Mesangial cell (primary cell): Measurements from ENCODE around the gene RPGR. TPM values are rescaled to one million over a fixed set of nuclear protein-coding genes. Genes with fewer than 3 reads are reported as not detected.

Experiments
- total RNA-seq: library from RNA; depleted of rRNA; stranded (reverse); fragments of >200 nt; gene quantifications from 2 replicates; pipeline ENCODE4 v1.2.3, GENCODE V29; 2015

RPGR gene, protein sequence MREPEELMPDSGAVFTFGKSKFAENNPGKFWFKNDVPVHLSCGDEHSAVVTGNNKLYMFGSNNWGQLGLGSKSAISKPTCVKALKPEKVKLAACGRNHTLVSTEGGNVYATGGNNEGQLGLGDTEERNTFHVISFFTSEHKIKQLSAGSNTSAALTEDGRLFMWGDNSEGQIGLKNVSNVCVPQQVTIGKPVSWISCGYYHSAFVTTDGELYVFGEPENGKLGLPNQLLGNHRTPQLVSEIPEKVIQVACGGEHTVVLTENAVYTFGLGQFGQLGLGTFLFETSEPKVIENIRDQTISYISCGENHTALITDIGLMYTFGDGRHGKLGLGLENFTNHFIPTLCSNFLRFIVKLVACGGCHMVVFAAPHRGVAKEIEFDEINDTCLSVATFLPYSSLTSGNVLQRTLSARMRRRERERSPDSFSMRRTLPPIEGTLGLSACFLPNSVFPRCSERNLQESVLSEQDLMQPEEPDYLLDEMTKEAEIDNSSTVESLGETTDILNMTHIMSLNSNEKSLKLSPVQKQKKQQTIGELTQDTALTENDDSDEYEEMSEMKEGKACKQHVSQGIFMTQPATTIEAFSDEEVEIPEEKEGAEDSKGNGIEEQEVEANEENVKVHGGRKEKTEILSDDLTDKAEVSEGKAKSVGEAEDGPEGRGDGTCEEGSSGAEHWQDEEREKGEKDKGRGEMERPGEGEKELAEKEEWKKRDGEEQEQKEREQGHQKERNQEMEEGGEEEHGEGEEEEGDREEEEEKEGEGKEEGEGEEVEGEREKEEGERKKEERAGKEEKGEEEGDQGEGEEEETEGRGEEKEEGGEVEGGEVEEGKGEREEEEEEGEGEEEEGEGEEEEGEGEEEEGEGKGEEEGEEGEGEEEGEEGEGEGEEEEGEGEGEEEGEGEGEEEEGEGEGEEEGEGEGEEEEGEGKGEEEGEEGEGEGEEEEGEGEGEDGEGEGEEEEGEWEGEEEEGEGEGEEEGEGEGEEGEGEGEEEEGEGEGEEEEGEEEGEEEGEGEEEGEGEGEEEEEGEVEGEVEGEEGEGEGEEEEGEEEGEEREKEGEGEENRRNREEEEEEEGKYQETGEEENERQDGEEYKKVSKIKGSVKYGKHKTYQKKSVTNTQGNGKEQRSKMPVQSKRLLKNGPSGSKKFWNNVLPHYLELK
- total RNA-seq: 1.6 and 2.4 TPM in 2 replicates

DNA sequence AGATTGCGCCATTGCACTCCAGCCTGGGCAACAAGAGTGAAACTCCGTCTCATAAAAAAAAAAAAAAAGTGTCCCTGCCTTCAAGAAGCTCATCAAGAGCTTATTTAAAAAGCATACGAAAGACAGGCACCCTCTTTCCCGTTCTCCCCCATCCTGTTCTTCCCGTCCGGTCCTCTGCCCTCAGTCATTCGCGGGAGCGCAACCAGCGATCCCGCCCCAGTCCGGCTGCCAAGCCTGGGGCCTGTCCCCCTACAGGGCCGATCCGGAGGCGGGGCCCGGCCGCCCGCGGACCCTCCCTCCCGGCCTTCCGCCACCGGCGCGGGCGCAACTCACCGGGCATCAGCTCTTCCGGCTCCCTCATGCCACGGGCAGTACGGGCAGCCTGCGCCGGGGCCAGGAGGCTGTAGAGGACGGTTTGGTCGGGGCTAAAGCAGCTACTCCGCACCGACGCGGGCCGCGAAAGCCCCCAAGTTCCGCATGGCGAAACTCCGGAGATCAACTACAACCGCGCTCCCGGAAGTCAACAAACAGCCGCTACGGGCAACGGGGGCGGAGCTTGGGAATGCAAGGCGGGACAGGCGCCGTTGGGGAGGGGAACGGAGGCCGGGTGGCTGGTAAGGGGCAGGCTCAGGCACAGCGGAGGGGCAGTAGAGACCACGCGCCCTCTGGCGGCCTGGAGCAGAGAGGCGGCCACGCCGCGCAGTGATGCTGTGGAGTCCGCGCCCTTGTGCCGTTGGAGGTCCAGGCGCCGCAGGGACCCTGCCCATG lies at the start of gene RPGR:
TSS of gene RPGR (minus strand) at position 503 of the 768 bp plus-strand sequence. CDS start at position 361, 142 bp downstream.

DNA sequence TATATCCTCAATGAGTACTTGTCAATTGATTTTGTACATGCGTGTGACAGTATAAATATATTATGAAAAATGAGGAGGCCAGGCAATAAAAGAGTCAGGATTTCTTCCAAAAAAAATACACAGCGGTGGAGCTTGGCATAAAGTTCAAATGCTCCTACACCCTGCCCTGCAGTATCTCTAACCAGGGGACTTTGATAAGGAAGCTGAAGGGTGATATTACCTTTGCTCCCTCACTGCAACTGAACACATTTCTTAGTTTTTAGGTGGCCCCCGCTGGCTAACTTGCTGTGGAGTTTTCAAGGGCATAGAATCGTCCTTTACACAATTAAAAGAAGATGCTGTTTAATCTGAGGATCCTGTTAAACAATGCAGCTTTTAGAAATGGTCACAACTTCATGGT lies 25.1 kb upstream of the RPGR start, which contains the start of gene OTC:
TSS of gene OTC (plus strand) at position 243 of the 400 bp plus-strand sequence. CDS start at position 336, 93 bp downstream.

DNA sequence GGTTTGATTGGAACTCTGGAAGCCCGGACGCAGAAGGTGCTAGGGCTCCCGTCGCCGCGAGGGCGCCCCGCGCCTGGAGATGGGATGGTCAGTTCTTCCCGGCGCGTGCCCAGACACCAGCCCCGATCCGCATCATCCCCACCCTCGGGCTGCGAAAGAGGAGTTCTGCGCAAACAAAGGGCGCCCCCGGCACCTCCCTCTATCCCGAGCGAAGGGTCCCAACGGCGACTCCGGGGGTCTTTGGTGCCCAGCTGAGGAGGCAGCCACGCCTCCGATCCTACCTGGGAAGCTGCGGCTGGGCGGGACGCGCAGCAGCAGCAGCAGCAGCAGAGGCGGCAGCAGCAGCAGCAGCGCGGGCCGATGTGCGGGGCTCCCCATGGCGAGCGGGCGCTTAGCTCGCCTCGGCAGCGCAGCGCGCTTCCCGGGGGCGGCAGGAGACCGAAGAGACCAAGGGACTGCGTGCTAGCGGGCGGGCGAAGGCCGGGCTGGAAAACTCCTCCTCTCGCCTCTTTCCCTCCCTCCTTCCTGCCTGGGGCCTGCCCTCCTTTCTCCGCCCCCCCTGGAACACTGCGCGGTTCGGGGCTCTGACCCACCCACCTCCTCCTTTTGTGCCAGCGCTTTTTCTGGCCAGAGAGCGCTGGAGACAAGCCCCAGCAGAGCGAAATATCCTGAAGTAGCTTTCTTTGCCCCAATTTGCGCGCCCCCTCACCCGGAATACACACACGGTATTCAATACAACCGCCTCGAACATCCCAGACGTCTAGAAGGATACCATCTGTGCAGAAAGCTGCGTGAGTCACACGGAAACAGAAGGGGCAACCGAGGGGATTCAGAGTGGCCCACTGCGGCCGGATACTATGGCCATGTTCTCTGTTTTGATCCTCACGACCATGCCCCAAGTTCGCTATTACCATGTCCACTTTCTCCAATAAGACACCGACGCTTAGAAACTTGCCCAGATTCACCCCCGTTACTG lies 106.6 kb downstream of the RPGR start, which contains the start of gene SRPX:
TSS of gene SRPX (minus strand) at position 457 of the 976 bp plus-strand sequence. CDS start at position 378, 79 bp downstream.

Other genes starting within 250 kb of the RPGR start
- 12.4 and 30.1 TPM in 2 replicates for gene SRPX, start 106.6 kb downstream of the RPGR start, total RNA-seq
- gene OTC, start 25.1 kb upstream of the RPGR start, total RNA-seq: not detected in 2 replicates
- 0.49 and 1.8 TPM in 2 replicates for gene TSPAN7, start 234.0 kb upstream of the RPGR start, total RNA-seq